GM18505 (cell line): ENCODE measurements around the gene RLBP1.
A peak's percentile ranks its signal among the peaks of the same experiment; 100 is the strongest.

Experiments used
- ATAC-seq: cut with Tn5 transposase; IDR thresholded peaks from one replicate; pipeline ENCODE4 v1.9.1; 2021; ENCODE audit not compliant: unreplicated experiment
- POLR2A ChIP-seq: IDR thresholded peaks from 4 replicates; pipeline ENCODE4 v1.6.1; 2011; ENCODE audit warnings: borderline replicate concordance; ENCODE audit not compliant: insufficient read depth, insufficient read length; ENCODE audit errors: extremely low read depth

RLBP1 gene

DNA sequence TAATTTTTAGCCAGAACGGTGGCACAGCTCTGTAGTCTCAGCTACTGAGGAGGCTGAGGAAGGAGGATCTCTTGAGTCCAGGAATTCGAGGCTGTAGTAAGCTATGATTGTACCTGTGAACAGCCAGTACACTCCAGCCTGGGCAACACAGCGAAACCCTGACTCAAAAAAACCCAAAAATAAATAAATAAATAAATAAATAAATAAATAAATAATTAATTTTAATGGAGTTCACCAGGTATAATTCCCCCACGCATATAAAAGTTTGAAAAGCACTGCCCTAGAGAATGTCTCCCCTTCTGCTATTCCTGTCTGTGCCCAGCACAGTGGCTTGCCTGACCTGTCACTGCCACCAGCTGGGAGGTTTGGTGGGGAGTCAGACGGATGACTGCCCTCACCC lies 4.2 kb upstream of the RLBP1 start:
- ATAC-seq = no peak
- TF ChIP-seq POLR2A = no peak

- TF ChIP-seq POLR2A = no peak
- no peak for ATAC-seq
Observed at GRCh38 chr15:89218531-89218930, 2.8 kb downstream of the RLBP1 start.

DNA sequence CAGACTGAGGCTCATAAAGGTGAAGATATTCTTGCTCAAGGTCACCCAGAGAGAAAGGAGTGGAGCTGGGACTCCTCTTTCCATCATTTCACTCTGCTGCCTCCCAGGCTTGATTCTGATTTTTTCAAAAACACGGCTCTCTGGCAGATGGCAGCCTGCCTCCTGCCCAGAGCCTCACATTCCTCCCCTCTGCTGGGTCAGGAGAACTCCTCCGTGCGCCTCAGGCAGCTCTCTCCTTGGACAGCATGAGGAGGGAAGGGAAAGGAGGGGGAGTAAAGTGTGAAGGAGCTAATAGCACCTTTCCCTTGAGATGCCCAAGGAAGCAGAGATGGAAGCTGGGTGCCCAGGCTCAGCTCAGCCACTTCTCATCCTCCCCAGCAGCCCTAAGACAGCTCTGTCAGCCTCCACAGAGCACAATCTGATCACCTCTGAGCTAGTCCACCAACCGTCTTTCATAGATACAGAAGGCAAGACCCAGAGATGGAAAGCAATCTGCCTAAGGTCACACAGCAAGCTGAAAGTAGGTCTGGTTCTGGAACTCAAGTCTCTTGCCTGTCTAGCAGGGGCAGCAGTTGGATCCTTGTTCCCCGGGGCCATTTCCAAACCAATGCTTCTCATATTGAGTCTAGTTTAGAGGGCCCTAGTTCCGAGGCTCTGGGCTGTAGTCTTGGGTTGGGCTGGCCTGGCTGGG lies 3.5 kb downstream of the RLBP1 start:
- TF ChIP-seq POLR2A = no peak
- ATAC-seq = no peak

DNA sequence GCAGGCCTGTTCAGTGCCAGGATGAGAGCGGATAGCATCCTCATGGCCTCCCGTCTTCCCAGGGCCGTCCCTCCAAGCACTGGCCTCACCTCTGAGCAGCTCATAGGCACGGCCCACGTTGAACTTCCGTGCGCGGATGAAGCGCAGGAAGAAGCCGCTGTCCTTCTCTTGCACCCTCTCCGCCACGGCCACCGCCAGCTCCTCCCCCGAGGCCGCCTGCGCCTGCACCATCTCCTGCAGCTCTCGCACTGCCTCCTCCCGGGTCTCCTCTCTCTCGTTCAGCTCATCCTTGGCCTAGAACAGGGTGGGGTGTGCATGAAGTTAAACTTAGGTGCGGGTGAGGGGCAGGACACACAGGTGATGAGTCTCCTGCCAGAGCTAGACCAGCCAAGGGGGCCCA lies 4.3 kb downstream of the RLBP1 start:
- TF ChIP-seq POLR2A = no peak
- ATAC-seq = no peak

GRCh38 chr15:89215627-89216026 lies 5.8 kb downstream of the RLBP1 start:
- ATAC-seq = no peak
- no peak for TF ChIP-seq POLR2A

- ATAC-seq = no peak
- TF ChIP-seq POLR2A = no peak
Observed at GRCh38 chr15:89211678-89212170, 9.7 kb downstream of the RLBP1 start.

GRCh38 chr15:89209057-89209456 lies 12.3 kb downstream of the RLBP1 start:
- no peak for ATAC-seq
- no peak for TF ChIP-seq POLR2A

DNA sequence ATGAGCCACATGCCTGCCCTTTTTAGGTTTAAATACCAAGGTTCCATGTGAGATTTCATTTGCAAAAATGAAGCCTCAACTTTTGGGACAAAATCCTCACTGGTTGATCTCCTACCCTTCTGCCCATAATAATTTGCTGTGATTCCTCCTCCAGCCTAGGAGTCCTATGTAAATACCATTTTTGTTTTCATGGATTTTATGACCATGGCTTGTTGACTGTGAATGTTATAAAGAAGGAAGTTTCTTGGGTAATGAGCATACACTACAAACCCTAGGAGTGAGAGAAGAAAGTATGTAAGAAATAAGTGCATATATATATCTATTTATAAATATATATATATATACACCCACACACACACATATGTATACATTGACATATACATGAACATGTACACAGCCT lies 13.1 kb downstream of the RLBP1 start:
- ATAC-seq = no peak
- TF ChIP-seq POLR2A = no peak

DNA sequence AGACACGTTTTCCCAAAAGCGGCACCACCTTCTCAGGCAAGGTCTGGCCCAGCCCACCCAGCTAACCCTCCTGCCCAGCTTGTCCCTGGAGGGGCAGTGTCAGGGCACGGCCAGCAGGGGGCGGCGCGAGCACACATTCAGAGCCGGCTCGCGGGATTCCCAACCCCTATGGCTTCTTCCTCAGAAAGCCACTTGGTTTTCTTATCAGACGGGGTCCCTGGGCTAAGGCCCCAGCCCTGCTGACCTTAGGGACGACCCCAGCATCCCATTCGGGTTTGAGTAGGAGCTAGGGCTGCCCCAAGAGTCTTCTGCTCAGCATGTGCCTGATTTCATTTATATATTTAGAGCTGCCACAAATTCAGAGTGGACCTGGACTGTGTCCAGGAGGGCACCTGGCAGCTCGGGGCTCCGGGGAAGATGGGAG lies 14.5 kb downstream of the RLBP1 start:
- peak; percentile 78 for ATAC-seq
- no peak for TF ChIP-seq POLR2A

- ATAC-seq = no peak
- TF ChIP-seq POLR2A = no peak
Observed at GRCh38 chr15:89205991-89206585, 15.3 kb downstream of the RLBP1 start.

DNA sequence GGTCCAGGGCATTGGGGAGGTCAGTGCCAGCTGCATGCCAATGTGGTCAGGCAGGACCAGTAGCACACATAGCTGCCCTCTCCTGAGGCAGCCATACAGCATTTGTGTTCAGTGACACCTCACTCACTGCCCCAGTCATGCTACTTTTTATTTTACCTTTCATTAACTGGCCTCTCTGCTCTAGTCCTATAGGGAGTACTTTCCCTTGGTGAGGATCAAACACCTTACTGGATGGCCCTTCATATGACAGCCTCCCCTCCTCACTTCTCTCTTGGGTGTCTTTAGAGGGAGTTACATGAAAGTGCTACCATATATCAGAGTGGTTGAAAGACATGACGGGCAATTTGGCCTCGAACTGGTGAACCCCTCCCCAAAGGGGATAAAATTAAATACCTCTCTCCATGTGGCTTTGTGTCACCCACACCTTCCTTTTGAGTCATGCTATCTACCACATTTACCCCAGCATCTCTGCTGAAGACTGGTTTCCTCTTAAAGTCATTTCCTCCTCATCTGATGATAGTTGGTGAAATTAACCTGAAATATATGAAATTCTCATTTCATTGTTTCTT lies 17.6 kb downstream of the RLBP1 start:
- TF ChIP-seq POLR2A = no peak
- no peak for ATAC-seq

GRCh38 chr15:89201465-89202005 lies 19.8 kb downstream of the RLBP1 start:
- no peak for ATAC-seq
- no peak for TF ChIP-seq POLR2A

- TF ChIP-seq POLR2A = no peak
- ATAC-seq = no peak
Observed at GRCh38 chr15:89200182-89200581, 21.2 kb downstream of the RLBP1 start.

DNA sequence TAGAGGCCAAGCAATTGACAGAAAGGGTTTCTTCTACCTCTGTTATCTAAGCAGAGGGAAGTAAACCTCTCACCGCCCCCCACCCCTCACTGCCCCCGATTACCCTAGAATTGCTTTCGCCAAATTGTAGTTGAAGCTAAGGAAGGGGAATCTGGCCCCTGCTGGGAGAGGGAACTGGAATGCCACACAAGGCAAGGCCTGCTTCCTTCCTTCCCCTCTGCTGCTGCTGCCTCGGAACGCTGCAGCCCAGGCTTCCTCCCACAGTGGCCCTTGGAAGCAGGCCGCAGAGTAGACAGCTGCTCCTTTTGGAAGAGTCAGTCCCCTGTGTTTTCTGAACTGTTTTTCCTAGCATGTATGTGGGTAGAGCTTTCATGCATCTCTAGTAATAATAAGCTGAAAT lies 21.6 kb downstream of the RLBP1 start:
- no peak for TF ChIP-seq POLR2A
- ATAC-seq = no peak
